Activated T-cell treated with anti-CD3 and anti-CD28 coated beads for 48 hours (primary cell): ENCODE data around the gene USP25.

Experiments used
- DNase-seq: peaks from one replicate; pipeline ENCODE4 v3.0.0-alpha.2; 2020; ENCODE audit warnings: low read depth

The USP25 gene

DNA sequence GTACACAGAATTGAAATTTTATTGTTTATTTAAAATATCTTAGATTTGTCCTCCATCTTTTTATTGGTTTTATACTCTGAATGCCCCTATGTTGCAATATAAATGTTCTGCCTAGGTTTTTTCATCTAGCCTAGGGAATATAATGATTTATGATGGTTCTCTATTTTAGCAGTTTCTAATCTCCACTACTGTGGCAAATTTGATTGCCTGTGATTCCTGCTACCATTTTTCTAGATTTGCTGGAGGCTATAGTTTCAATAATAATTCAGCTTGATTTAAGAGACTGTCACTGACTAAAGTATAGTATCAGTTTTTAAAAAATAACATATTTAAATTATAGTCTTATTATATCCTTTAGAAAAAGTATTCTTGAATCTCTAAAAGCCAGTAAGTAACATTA is 90.5 kb downstream of the USP25 start:
- DNase-seq = no peak

- no peak for DNase-seq
Observed at GRCh38 chr21:15820852-15821379, 91.1 kb downstream of the USP25 start.

- DNase-seq = no peak
Observed at GRCh38 chr21:15823486-15824150, 93.8 kb downstream of the USP25 start.

- no peak for DNase-seq
Observed at GRCh38 chr21:15825700-15826099, 95.9 kb downstream of the USP25 start.

- DNase-seq = no peak
Observed at GRCh38 chr21:15826147-15826780, 96.5 kb downstream of the USP25 start.

DNA sequence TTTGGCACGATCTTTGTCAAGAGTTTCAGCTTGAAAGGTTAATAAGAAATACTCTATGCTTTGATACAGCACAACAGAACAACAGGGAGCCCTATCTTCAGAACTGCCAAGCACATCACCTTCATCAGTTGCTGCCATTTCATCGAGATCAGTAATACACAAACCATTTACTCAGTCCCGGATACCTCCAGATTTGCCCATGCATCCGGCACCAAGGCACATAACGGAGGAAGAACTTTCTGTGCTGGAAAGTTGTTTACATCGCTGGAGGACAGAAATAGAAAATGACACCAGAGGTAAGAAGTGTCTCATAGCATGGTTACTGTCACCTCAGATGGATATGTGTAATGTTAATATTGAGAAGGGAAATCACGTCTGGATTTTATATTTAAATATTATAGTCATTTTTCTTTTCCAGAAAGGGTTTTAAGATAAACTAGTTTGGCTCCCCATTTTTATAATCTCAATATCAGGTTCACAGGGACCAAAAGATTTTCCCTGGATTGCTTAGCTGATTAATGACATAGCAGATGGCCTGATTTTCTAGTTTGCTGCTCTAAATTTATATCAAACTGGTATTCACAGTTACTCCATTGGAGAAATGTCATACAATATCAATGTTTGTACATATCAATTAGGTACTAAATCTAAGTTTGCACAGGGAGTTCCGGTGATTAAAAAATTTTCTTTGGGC is 97.3 kb downstream of the USP25 start:
- DNase-seq = no peak

DNA sequence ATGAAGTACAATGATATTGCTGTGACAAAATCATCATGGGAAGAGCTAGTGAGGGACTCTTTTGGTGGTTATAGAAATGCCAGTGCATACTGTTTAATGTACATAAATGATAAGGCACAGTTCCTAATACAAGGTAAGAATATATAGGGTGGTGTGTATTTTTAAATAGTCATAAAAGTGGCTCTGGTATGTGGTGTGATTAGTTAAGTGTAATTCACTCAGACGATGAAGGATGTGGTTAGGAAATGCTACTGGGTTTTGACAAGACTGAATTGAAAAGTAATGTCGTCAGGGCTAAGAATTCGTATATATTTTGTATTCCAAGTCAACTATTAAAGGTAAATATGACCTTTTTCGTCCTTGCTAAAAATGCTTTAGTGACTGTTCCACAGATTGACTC is 101.7 kb downstream of the USP25 start:
- DNase-seq = no peak

GRCh38 chr21:15837645-15838044 is 107.9 kb downstream of the USP25 start:
- no peak for DNase-seq

- DNase-seq = no peak
Observed at GRCh38 chr21:15839026-15839425, 109.2 kb downstream of the USP25 start.

DNA sequence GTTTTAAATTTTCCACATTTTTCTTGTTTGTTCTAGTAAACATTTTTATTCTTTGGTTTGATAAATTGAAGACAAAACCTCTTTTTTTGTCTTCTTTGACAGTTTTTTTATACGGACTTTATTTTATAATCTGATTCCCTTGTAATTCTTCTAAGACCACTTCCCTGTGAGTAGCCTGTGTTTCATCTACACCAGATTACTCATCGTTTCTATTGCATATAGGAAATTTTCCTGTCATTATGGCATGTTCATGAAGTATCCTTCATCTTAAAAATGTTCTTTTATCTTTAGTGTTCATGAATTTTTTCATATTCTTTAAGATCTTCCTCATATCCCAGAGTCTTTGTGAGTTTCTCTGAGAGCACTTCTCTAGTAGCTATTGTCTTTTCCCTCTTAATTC is 109.8 kb downstream of the USP25 start:
- no peak for DNase-seq

GRCh38 chr21:15840406-15840805 is 110.6 kb downstream of the USP25 start:
- no peak for DNase-seq

DNA sequence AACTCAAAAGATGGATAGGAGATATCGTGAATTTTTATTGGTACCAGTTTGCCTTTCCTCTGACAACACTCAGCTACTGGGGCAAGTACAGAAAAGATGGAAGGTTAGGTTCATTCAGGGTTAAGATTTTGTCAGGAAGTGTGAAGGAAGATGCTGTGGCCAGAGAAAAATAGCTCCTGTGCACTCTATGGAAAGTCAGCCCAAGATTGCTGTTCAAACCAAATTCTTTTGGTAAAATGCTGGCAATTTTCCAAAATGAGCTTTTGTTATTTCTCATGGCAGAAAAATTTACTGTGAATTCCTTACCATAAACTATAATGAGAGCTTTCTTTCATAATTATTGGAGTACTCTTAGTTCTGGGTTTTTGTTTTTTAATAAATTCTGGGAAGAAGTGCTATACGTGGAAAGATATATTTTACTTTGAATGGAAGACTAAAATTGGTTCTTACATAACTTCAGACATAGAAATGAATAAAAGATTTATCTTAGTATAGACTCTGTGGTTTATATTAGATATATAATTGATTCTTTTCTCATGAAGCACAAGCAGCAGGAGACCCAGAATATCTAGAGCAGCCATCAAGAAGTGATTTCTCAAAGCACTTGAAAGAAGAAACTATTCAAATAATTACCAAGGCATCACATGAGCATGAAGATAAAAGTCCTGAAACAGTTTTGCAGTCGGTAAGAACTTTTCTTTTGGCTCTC is 112.2 kb downstream of the USP25 start:
- no peak for DNase-seq

DNA sequence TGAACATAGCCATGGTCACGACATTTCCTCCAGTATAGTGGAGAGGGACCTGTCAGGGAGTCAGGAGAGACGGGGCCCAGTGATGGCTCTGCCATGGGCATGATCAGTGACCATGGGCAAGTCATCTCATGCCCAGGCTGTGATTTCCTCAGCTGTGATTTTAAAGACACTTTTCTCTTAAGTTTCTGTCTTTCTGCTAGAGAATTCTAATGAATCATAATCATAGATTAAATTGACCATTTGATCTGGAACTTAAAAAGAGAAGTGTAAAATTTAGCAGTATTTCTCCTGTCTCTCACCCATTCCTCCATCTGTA is 112.7 kb downstream of the USP25 start:
- DNase-seq = no peak

GRCh38 chr21:15843766-15844165 is 114.0 kb downstream of the USP25 start:
- no peak for DNase-seq

DNA sequence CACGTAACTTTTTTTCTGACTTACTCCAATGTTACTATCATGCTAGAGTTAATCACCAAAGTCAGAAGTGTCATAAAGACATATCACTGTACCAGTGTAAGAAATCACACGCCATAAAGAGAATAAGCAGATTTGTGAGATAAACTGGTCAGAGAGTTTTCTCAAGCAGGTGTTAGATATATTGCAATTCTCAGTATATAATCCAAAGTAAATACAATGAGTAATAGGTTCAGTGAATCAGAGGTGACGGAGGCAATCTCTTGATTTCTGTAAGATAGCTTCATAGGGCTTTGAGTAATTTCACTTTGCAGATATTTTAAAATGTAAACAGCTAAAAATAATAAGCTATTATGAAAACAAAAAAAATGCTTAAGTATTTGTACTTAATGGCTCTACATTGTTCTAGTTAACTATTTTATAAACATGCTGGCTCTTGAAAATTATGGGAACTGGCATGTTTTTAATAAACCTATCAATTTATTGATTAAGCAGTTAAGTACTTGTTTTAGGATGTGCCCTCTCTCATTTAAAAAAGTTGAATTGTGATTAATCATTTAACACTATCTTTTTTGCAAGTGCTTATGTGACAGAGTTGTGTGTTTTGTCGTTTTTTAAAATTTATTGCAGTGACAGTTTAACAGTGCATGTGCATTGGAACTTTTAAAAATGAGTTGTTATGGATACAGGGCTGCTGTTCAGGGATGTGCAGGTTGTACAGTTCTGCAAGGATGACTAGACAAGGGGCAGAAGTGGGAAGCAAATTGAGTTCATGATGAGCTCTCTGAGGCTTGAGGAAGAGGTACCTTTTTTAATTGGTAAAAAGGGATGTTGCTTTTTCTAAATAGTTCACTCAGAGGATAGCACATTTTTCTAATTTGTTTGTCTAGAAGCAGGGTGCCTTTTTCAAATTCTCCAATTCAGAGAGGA is 119.1 kb downstream of the USP25 start:
- DNase-seq = no peak

DNA sequence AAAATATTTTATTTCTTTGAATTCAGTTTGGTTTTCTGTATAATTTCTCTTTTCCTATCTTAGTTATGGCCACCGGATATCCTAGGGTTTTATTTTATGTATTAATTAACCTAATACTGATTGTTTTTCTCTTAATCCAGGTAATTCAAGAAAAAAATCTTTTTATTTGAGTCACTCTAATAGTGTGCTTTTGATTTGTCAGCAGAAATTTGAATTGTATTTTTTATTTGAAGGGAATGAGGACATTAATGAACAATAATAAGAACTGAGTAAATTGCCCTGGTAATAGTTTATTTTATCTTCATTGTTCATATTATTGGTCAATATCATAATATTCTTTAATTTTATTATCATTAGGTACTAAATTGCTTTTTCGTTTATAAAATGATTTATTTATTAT is 120.1 kb downstream of the USP25 start:
- DNase-seq = no peak

DNA sequence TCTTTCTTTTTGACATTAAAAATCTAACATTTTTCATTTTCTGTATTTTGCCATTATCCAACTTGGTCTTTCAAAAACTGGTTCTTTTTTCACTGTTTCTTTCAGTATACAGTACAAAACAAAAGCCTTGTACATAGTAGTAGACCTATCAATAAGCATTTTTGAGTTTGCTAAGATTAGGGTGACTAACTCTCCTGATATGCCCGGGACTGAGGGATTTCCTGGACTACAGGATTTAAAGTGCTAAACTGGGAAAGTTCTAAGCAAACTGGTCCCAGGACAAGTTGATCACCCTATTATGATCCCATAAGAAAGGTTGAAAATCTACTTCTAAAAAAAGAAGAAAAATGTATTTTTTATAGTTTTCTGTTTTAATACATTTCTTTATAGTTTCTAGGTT is 120.9 kb downstream of the USP25 start:
- DNase-seq = no peak

- DNase-seq = no peak
Observed at GRCh38 chr21:15852146-15852545, 122.4 kb downstream of the USP25 start.

DNA sequence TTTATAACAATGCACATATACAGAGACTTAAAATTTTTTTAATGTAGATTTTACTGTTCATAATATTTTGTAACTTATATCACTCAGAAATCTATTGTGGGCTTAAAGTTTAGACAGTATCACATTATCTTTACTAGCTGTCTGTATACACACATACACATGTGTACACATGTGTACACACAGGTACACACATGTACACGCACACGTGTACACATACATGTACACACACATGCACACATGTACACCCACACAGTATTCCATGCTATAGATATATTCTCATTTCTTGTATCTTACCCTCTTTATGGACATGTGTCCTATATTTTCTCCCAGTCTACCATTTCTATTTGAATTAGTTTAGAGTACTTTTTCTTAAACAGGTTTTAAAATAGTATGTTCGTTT is 123.3 kb downstream of the USP25 start:
- no peak for DNase-seq

- no peak for DNase-seq
Observed at GRCh38 chr21:15856813-15857212, 127.0 kb downstream of the USP25 start.

GRCh38 chr21:15857740-15858139 is 128.0 kb downstream of the USP25 start:
- no peak for DNase-seq

GRCh38 chr21:15860541-15860940 is 130.8 kb downstream of the USP25 start:
- no peak for DNase-seq
